Heart right ventricle (tissue), 16 donors: ENCODE results near the gene EGFR. TPM values are rescaled to one million over a fixed set of nuclear protein-coding genes. Genes with fewer than 3 reads are reported as not detected.

Experiments
- ATAC-seq, 8 donors: fragments of 200-7000 bp; cut with Tn5 transposase; one replicate each; pipeline ENCODE4 v1.9.1; 2020; ENCODE audit warnings: mild to moderate bottlenecking in 8 of 8, moderate library complexity in 8 of 8, moderate number of reproducible peaks in 1 of 8
- DNase-seq, 2 donors: peaks; one replicate each; pipeline ENCODE4 v3.0.0-alpha.2; 2020
- H3K27ac ChIP-seq, 10 donors: fragments of 200-600 bp; sonication (generic) in 2 of 10; one replicate each; pipeline versions ENCODE4 v1.5.0 to v1.8.0; 2020 to 2022; ENCODE audit warnings: mild to moderate bottlenecking in 3 of 10
- H3K27me3 ChIP-seq, 7 donors: fragments of 200-600 bp; one replicate each; pipeline ENCODE4 v1.8.0; 2021 to 2022; ENCODE audit warnings: mild to moderate bottlenecking in 2 of 7
- H3K36me3 ChIP-seq, 9 donors: fragments of 200-600 bp; sonication (generic) in 1 of 9; one replicate each; pipeline versions ENCODE4 v1.5.0 to v1.8.0; 2020 to 2022; ENCODE audit warnings: mild to moderate bottlenecking in 2 of 9
- H3K4me1 ChIP-seq, 9 donors: fragments of 200-600 bp; sonication (generic) in 1 of 9; one replicate each; pipeline versions ENCODE4 v1.5.0 to v1.8.0; 2020 to 2022; ENCODE audit warnings: mild to moderate bottlenecking in 4 of 9
- H3K4me3 ChIP-seq, 10 donors: fragments of 200-600 bp; sonication (generic) in 2 of 10; one replicate each; pipeline versions ENCODE4 v1.5.0 to v1.8.0; 2020 to 2022; ENCODE audit warnings: mild to moderate bottlenecking in 7 of 10, moderate library complexity in 2 of 10
- H3K9me3 ChIP-seq, 11 donors: fragments of 200-600 bp in 10 of 11; sonication (generic) in 2 of 11; one replicate each; pipeline versions ENCODE4 v1.5.0 to v1.8.0; 2013 to 2022; ENCODE audit warnings: mild to moderate bottlenecking in 2 of 11, control low read depth in 1 of 11, moderate library complexity in 1 of 11
- CTCF ChIP-seq, 9 donors: fragments of 200-600 bp; sonication (generic) in 2 of 9; IDR thresholded peaks; one replicate each; pipeline versions ENCODE4 v1.5.0 to v1.8.0; 2021 to 2022; ENCODE audit warnings: antibody characterized with exemption in 9 of 9, mild to moderate bottlenecking in 5 of 9, moderate library complexity in 1 of 9
- WGBS, 2 donors: extraction: QIAGEN DNeasy Blood & Tissue Kit; methylation state at CpG; one replicate each; pipeline ENCODE4 v1.1.7; 2013; ENCODE audit warnings: inconsistent platforms in 1 of 2; 5-methylcytosine and 5-hydroxymethylcytosine counted together
- intact Hi-C, 10 donors: fragments of 100-400 bp; cut with DNase I; formaldehyde crosslinking; loops; one replicate each; pipeline versions ENCODE4 v1.11.1 to v1.14.2; 2022
- polyA plus RNA-seq, 2 donors: library from polyadenylated mRNA; stranded (reverse); fragments of 200-250 nt; gene quantifications; one replicate each; pipeline ENCODE4 v1.2.3, GENCODE V29; 2013
- total RNA-seq, 10 donors: library from RNA; stranded (reverse); fragmentation: NEBNext Ultra II Directional in 3 of 10; extraction: Animal tissue kit (Norgen Biotek cat#: 25700) in 3 of 10; gene quantifications; one replicate each; pipeline versions ENCODE4 v1.2.1 to v1.2.4, GENCODE V29; 2021 to 2023
- donor health status: Arrhythmogenic right ventricular cardiomyopathy.
- donor health status: ischemic (EF 13 %, LVEDD 7.1; RV severe dilation, severe dysfunction).
- donor health status: healthy with polysubstance abuse.
- donor health status: DM: no; HTN: yes; CAD: no.
- donor health status: DM: no; HTN: no; CAD: no.
- donor health status: ischemic (EF 25% LVEDD 6.9; RV normal size, moderate dysfunction).
- donor health status: ischemic (EF 25% LVEDD 5.7; RV mildly dilated, moderate dysfunction).
- donor health status: healthy.
- donor health status: DM: yes; HTN: yes; CAD: no.
- donor health status: Ischemic cardiomyopathy.
- donor health status: ischemic (EF 35%, LVEDD 5.7; RV mildly dilated, moderate dysfunction).
- donor health status: nonischemic (EF 11% LVEDD 7.7; RV severe dilation, severe dysfunction).
- donor health status: DM: yes; HTN: yes; CAD: no.
- donor health status: PGD.
- donor health status: ischemic (EF 29% LVEDD 5.4; RV normal size, mild dysfunction).
- donor health status: nonischemic (EF 23%, LVEDD 6.1; RV moderate dilation, normal function).

Gene EGFR
- total and polyA plus RNA-seq, 12 donors, result 1.9 to 13.5 (median 7.6) TPM

- Histone ChIP-seq H3K36me3 (no peaks in the 10 kb centered on the region), H3K4me1 (no peaks in the 10 kb centered on the region), H3K27ac (no peak overlapping the region), H3K9me3 (peaks cover 0 to 5% (median 0%) of the 10 kb centered on the region in 11 donors), H3K27me3 (no peaks in the 10 kb centered on the region), H3K4me3 (no peak overlapping the region)
- TF ChIP-seq CTCF (IDR thresholded peaks at IDR 0.05), result no peak
- intact Hi-C loops, result no loop called here
- WGBS, 2 donors, result 73 to 78% methylated on average over 9 of the region's 9 CpGs
- DNase-seq (no peak), ATAC-seq (no peak)
Measured at GRCh38 chr7:54978364-54979116, 40.3 kb upstream of the EGFR start.

GRCh38 chr7:54980521-54980920 is 38.3 kb upstream of the EGFR start:
- Histone ChIP-seq H3K36me3 (no peaks in the 10 kb centered on the region), H3K27ac (no peak overlapping the region), H3K27me3 (peaks cover 0 to 4% (median 0%) of the 10 kb centered on the region in 7 donors), H3K9me3 (peaks cover 0 to 2% (median 0%) of the 10 kb centered on the region in 11 donors), H3K4me1 (no peaks in the 10 kb centered on the region), H3K4me3 (no peak overlapping the region)
- ATAC-seq (no peak), DNase-seq (no peak)
- TF ChIP-seq CTCF (IDR thresholded peaks at IDR 0.05), result no peak
- intact Hi-C loops, result no loop called here
- WGBS, 2 donors, result 81 to 86% methylated on average over 14 of the region's 14 CpGs

- Histone ChIP-seq H3K4me1 (no peaks in the 10 kb centered on the region), H3K36me3 (no peaks in the 10 kb centered on the region), H3K4me3 (no peak overlapping the region), H3K27ac (no peak overlapping the region), H3K9me3 (peaks cover 0 to 2% (median 0%) of the 10 kb centered on the region in 11 donors), H3K27me3 (peaks cover 0 to 6% (median 0%) of the 10 kb centered on the region in 7 donors)
- ATAC-seq (no peak), DNase-seq (no peak)
- TF ChIP-seq CTCF (IDR thresholded peaks at IDR 0.05), result no peak
- intact Hi-C loops, result no loop called here
- 87 to 91% methylated on average over 11 of the region's 11 CpGs for WGBS, 2 donors
Measured at GRCh38 chr7:54981913-54982312, 36.9 kb upstream of the EGFR start.

GRCh38 chr7:54985426-54986330 is 33.1 kb upstream of the EGFR start:
- ATAC-seq (no peak), DNase-seq (no peak)
- TF ChIP-seq CTCF (IDR thresholded peaks at IDR 0.05), result no peak
- Histone ChIP-seq H3K36me3 (no peaks in the 10 kb centered on the region), H3K27me3 (peaks cover 0 to 6% (median 0%) of the 10 kb centered on the region in 7 donors), H3K9me3 (peaks cover 0 to 2% (median 0%) of the 10 kb centered on the region in 11 donors), H3K4me1 (no peaks in the 10 kb centered on the region), H3K4me3 (no peak overlapping the region), H3K27ac (no peak overlapping the region)
- WGBS, 2 donors, result 76 to 85% methylated on average over 7 of the region's 7 CpGs
- intact Hi-C loops, result no loop called here
